H9 (cell line): ENCODE results near the gene KTN1. TPM values are rescaled to one million over a fixed set of nuclear protein-coding genes. Genes with fewer than 3 reads are reported as not detected.

Experiments
- DNase-seq: peaks from one replicate; pipeline ENCODE4 v3.0.0-alpha.2; 2017
- H2AFZ ChIP-seq: one replicate; pipeline ENCODE4 v1.6.1; 2013; ENCODE audit warnings: mild to moderate bottlenecking, low read length, control low read depth, moderate library complexity
- H2AK5ac ChIP-seq: 2 replicates; pipeline ENCODE4 v1.6.1; 2013; ENCODE audit warnings: low read length, control low read depth, mixed read lengths; ENCODE audit not compliant: insufficient read length
- H2BK120ac ChIP-seq: one replicate; pipeline ENCODE4 v1.6.1; 2013; ENCODE audit warnings: low read depth, mild to moderate bottlenecking, low read length, control low read depth, inconsistent platforms; ENCODE audit not compliant: poor library complexity, severe bottlenecking
- H2BK12ac ChIP-seq: 2 replicates; pipeline ENCODE4 v1.6.1; 2013; ENCODE audit warnings: low read length, control low read depth, mixed read lengths, low read depth; ENCODE audit not compliant: insufficient read length
- H2BK15ac ChIP-seq: 2 replicates; pipeline ENCODE4 v1.6.1; 2013; ENCODE audit warnings: low read depth, low read length, control low read depth
- H2BK20ac ChIP-seq: one replicate; pipeline ENCODE4 v1.6.1; 2013; ENCODE audit warnings: low read depth, mild to moderate bottlenecking, low read length, control low read depth, inconsistent platforms; ENCODE audit not compliant: poor library complexity, severe bottlenecking
- H2BK5ac ChIP-seq: 2 replicates; pipeline ENCODE4 v1.6.1; 2013; ENCODE audit warnings: low read length, control low read depth, mixed read lengths; ENCODE audit not compliant: insufficient read length
- H3K14ac ChIP-seq: 2 replicates; pipeline ENCODE4 v1.6.1; 2013; ENCODE audit warnings: low read length, control low read depth; ENCODE audit not compliant: insufficient read depth
- H3K18ac ChIP-seq: 2 replicates; pipeline ENCODE4 v1.6.1; 2013; ENCODE audit warnings: low read depth, mild to moderate bottlenecking, mixed read lengths, low read length, control low read depth; ENCODE audit not compliant: insufficient read length
- H3K23ac ChIP-seq: 2 replicates; pipeline ENCODE4 v1.6.1; 2013; ENCODE audit warnings: low read length, control low read depth, mixed read lengths, low read depth; ENCODE audit not compliant: insufficient read length
- H3K23me2 ChIP-seq: 2 replicates; pipeline ENCODE4 v1.6.1; 2013; ENCODE audit warnings: low read depth, mild to moderate bottlenecking, mixed read lengths, low read length, control low read depth; ENCODE audit not compliant: insufficient read length, poor library complexity, severe bottlenecking
- H3K27ac ChIP-seq: 2 replicates; pipeline ENCODE4 v1.5.1; 2013; ENCODE audit warnings: low read length, control low read depth, mixed read lengths, low read depth; ENCODE audit not compliant: insufficient read length
- H3K27me3 ChIP-seq: 2 replicates; pipeline ENCODE4 v1.6.1; 2013; ENCODE audit warnings: low read length, control low read depth, inconsistent platforms; ENCODE audit not compliant: insufficient read depth
- H3K4ac ChIP-seq: 2 replicates; pipeline ENCODE4 v1.6.1; 2013; ENCODE audit warnings: low read depth, mild to moderate bottlenecking, control low read depth, inconsistent platforms, low read length, moderate library complexity
- H3K4me1 ChIP-seq: 2 replicates; pipeline ENCODE4 v1.6.1; 2013; ENCODE audit warnings: low read length, control low read depth, inconsistent platforms; ENCODE audit not compliant: insufficient read depth
- H3K4me2 ChIP-seq: 2 replicates; pipeline ENCODE4 v1.6.1; 2013; ENCODE audit warnings: low read length, control low read depth, mixed read lengths; ENCODE audit not compliant: insufficient read length, insufficient read depth
- H3K56ac ChIP-seq: 2 replicates; pipeline ENCODE4 v1.6.1; 2013; ENCODE audit warnings: low read depth, mild to moderate bottlenecking, mixed read lengths, low read length, control low read depth; ENCODE audit not compliant: insufficient read length
- H3K79me1 ChIP-seq: 2 replicates; pipeline ENCODE4 v1.6.1; 2013; ENCODE audit warnings: low read depth, mild to moderate bottlenecking, moderate library complexity, low read length, control low read depth, inconsistent platforms; ENCODE audit not compliant: insufficient read depth, poor library complexity, severe bottlenecking
- H3K79me2 ChIP-seq: 2 replicates; pipeline ENCODE4 v1.6.1; 2013; ENCODE audit warnings: low read length, control low read depth, inconsistent platforms; ENCODE audit not compliant: insufficient read depth
- H3K9ac ChIP-seq: 2 replicates; pipeline ENCODE4 v1.6.1; 2013; ENCODE audit warnings: low read length, control low read depth, mixed read lengths; ENCODE audit not compliant: insufficient read length; ENCODE audit errors: extremely low read depth
- H3K9me3 ChIP-seq: one replicate; pipeline ENCODE4 v1.6.1; 2013; ENCODE audit warnings: low read depth, low read length, inconsistent platforms; ENCODE audit not compliant: control insufficient read depth
- H3T11ph ChIP-seq: one replicate; pipeline ENCODE4 v1.6.1; 2013; ENCODE audit warnings: mild to moderate bottlenecking, low read length, control low read depth, inconsistent platforms
- H4K20me1 ChIP-seq: one replicate; pipeline ENCODE4 v1.6.1; 2013; ENCODE audit not compliant: control insufficient read depth, insufficient read length, insufficient read depth
- H4K5ac ChIP-seq: 2 replicates; pipeline ENCODE4 v1.6.1; 2013; ENCODE audit warnings: low read depth, mild to moderate bottlenecking, mixed read lengths, low read length, control low read depth; ENCODE audit not compliant: insufficient read length
- H4K8ac ChIP-seq: replicated peaks from 2 replicates; pipeline ENCODE4 v1.6.1; 2013; ENCODE audit warnings: low read length, control low read depth, mixed read lengths, low read depth; ENCODE audit not compliant: insufficient read length
- H4K91ac ChIP-seq: 2 replicates; pipeline ENCODE4 v1.6.1; 2013; ENCODE audit warnings: low read depth, mild to moderate bottlenecking, moderate library complexity, mixed read lengths, low read length, control low read depth; ENCODE audit not compliant: insufficient read length
- H3K27ac Mint-ChIP-seq, 3 experiments: 2 replicates in 2 of 3; 3 replicates in 1 of 3; pipeline ENCODE4 v1.8.0; 2020 to 2021; ENCODE audit warnings: mixed read lengths in 3 of 3, mild to moderate bottlenecking in 1 of 3, moderate library complexity in 1 of 3
- H3K27me3 Mint-ChIP-seq: 2 replicates; pipeline ENCODE4 v1.8.0; 2021; ENCODE audit warnings: low read depth, mild to moderate bottlenecking, moderate library complexity, mixed read lengths
- H3K36me3 Mint-ChIP-seq, 3 experiments: 2 replicates in 2 of 3; 3 replicates in 1 of 3; pipeline ENCODE4 v1.8.0; 2020 to 2021; ENCODE audit warnings: low read depth in 3 of 3, mixed read lengths in 3 of 3; ENCODE audit not compliant: insufficient read depth in 1 of 3
- H3K4me1 Mint-ChIP-seq, 2 experiments: 2 replicates each; pipeline ENCODE4 v1.8.0; 2020; ENCODE audit warnings: mixed read lengths in 2 of 2
- H3K4me3 Mint-ChIP-seq, 2 experiments: 2 replicates in 1 of 2; 3 replicates in 1 of 2; pipeline ENCODE4 v1.8.0; 2020 to 2021; ENCODE audit warnings: mild to moderate bottlenecking in 2 of 2, mixed read lengths in 2 of 2, moderate library complexity in 1 of 2
- H3K9me3 Mint-ChIP-seq, 2 experiments: 2 replicates in 1 of 2; 3 replicates in 1 of 2; pipeline ENCODE4 v1.8.0; 2020; ENCODE audit warnings: mild to moderate bottlenecking in 2 of 2, mixed read lengths in 2 of 2, moderate library complexity in 1 of 2
- CTCF ChIP-seq: fragments of 200-600 bp; sonication (generic); conservative IDR thresholded peaks from 3 replicates; pipeline ENCODE4 v1.8.0; 2021; ENCODE audit warnings: antibody characterized with exemption, mild to moderate bottlenecking
- WGBS: extraction: QIAGEN DNeasy Blood & Tissue Kit; methylation state at CpG from one replicate; pipeline ENCODE4 v1.1.7; 2013; ENCODE audit warnings: missing lambda C conversion rate, low lambda C conversion rate, mixed read lengths; ENCODE audit not compliant: insufficient read length; ENCODE audit errors: extremely low coverage; 5-methylcytosine and 5-hydroxymethylcytosine counted together
- total RNA-seq: library from RNA; stranded (reverse); gene quantifications from 2 replicates; pipeline ENCODE4 v1.2.1, GENCODE V29; 2021

KTN1 gene
- total RNA-seq, 1 experiment from 2014 or later, result 128 TPM

GRCh38 chr14:55589171-55589570 lies 9.2 kb downstream of the KTN1 start:
- H3K56ac ChIP-seq, result no peak overlapping the region
- peak overlapping the region in 1 of 3 experiments; percentile 28; a peak in 1 of 7 replicates for H3K27ac Mint-ChIP-seq
- H3K27me3 ChIP-seq, result no peaks in the 10 kb centered on the region
- no peak overlapping the region for H3K27ac ChIP-seq
- no peak overlapping the region for H3K23ac ChIP-seq
- TF ChIP-seq CTCF, result no peak
- H4K8ac ChIP-seq, result no peak overlapping the region
- no peak overlapping the region for H2AFZ ChIP-seq
- no peak overlapping the region for H2BK15ac ChIP-seq
- no peak overlapping the region for H2BK5ac ChIP-seq
- H4K91ac ChIP-seq, result no peak overlapping the region
- no CpG with 5 or more reads among the region's 6 CpGs for WGBS
- no peak overlapping the region for H3K14ac ChIP-seq
- H3T11ph ChIP-seq, result no peak overlapping the region
- H2BK20ac ChIP-seq, result no peak overlapping the region
- no peaks in the 10 kb centered on the region for H3K9me3 ChIP-seq
- no peak overlapping the region for H2BK12ac ChIP-seq
- no peak overlapping the region for H3K4ac ChIP-seq
- no peaks in the 10 kb centered on the region for H4K20me1 ChIP-seq
- 0 out of 2 replicates have a peak, but pooled peaks cover 5% of the 10 kb centered on the region for H3K4me1 ChIP-seq
- no peak overlapping the region for H2AK5ac ChIP-seq
- no peaks in the 10 kb centered on the region for H3K36me3 Mint-ChIP-seq
- no peak overlapping the region for H4K5ac ChIP-seq
- no peaks in the 10 kb centered on the region for H3K27me3 Mint-ChIP-seq
- no peak overlapping the region for H3K9ac ChIP-seq
- H3K18ac ChIP-seq, result no peak overlapping the region
- H3K4me3 Mint-ChIP-seq, result no peak overlapping the region
- H2BK120ac ChIP-seq, result no peak overlapping the region
- no peak overlapping the region for H3K4me2 ChIP-seq
- H3K79me1 ChIP-seq, result peaks cover 6% of the 10 kb centered on the region
- DNase-seq, result no peak
- no peaks in the 10 kb centered on the region for H3K23me2 ChIP-seq
- H3K4me1 Mint-ChIP-seq, result peaks cover 48 to 51% of the 10 kb centered on the region in 2 experiments
- no peaks in the 10 kb centered on the region for H3K9me3 Mint-ChIP-seq
- H3K79me2 ChIP-seq, result peaks cover 35% of the 10 kb centered on the region; the same call in 1 of the 2 replicates
